ENCODE measurements around the gene KSR1.

The KSR1 gene

DNA sequence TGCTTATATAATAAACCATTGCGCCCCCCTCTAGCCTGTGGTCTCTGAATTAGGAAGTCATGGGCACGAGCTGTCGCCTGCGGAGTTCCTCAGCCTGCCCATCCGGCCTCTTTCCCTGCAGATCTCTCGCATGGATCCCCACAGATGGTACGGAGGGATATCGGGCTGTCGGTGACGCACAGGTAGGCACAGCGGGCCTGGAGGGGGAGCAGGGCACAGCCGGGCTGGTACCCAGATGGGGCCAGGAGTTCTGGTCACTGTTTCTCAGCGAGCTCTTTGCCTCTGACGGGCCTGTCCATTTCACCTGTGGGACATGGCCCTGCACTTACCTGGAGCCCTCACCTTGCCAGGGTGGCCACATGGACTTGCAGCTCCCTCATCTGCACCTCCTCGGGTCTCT is 132.1 kb downstream of the KSR1 start:
- H3K27ac ChIP-seq = no peak overlapping the region
- TF ChIP-seq ZFX (IDR thresholded peaks at IDR 0.05) = no peak
- TF ChIP-seq, protein P1, sequence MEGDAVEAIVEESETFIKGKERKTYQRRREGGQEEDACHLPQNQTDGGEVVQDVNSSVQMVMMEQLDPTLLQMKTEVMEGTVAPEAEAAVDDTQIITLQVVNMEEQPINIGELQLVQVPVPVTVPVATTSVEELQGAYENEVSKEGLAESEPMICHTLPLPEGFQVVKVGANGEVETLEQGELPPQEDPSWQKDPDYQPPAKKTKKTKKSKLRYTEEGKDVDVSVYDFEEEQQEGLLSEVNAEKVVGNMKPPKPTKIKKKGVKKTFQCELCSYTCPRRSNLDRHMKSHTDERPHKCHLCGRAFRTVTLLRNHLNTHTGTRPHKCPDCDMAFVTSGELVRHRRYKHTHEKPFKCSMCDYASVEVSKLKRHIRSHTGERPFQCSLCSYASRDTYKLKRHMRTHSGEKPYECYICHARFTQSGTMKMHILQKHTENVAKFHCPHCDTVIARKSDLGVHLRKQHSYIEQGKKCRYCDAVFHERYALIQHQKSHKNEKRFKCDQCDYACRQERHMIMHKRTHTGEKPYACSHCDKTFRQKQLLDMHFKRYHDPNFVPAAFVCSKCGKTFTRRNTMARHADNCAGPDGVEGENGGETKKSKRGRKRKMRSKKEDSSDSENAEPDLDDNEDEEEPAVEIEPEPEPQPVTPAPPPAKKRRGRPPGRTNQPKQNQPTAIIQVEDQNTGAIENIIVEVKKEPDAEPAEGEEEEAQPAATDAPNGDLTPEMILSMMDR (conservative IDR thresholded peaks at IDR 0.05) = no peak

DNA sequence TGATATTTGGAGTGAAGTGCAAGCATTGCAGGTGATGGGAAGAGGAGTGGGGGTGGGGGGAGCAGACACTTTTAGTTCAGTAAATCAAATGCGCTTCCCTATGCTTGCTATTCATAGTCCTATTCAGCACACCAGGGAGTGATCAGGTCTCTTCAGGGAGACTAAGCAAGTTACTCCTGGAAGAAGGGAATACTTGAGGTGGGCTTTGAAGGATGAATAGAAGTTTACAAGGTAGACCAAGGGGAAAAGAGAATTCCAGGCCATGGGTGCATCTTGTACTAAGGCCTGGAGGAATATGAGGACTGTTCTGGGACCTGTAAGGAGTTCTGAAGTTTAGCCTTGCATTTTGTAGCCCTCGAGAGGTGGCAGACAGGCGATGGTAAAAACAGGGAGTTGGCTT is 134.6 kb downstream of the KSR1 start:
- no peak for TF ChIP-seq ZFX (IDR thresholded peaks at IDR 0.05)

DNA sequence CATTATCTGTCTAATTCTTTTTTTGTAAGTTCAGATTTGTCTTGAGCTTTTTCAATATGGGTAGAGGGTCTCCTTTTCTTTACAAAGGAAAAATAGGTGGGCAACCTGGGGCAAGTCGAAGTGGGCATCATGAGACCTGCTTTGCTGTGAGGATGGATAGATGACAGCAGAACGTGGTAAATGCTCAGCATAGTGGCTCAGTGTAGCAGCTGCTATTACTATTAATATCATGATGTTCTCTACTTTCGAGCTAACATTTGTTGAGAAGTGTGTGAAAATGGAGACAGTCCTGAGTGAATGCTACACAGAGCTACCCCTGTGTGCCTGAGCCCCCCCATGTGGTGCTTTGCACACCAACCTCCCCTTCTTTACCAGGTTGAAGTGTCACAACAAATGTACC is 135.7 kb downstream of the KSR1 start:
- TF ChIP-seq ZFX (IDR thresholded peaks at IDR 0.05) = no peak
- TF ChIP-seq, protein P1 (conservative IDR thresholded peaks at IDR 0.05) = no peak
- no peak overlapping the region for H3K27ac ChIP-seq

More for the DNA sequence above, 134.6 kb downstream of the KSR1 start:
- no peak overlapping the region for H3K27ac ChIP-seq

DNA sequence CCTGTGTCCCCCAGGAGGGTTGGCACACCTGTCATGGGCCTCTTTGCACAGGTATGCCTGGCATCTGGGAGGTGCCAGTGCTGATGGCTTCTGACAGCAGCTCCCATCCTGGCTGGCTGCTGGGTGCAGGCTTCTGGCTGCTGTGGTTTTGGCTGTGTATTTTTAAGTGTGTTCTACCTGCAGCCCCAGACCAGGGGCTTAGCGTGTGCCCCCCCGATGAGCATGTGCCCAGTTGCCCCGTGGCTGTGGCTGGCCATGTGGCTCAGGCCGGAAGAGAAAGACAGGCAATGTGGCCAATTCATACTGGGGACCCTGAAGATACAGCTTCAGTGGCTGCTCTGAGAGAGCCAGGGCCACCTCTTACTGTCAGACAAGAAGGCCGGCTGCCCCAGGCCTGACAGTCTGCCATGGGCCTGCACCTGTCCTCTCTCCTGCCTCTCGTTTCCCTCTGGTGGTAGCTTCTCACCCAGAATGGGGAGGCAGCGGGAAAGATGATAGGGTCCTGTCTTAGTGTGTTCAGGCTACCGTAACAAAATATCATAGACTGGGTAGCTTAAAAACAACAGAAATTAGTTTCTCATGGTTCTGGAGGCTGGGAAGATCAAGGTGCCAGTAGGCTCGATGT is 137.1 kb downstream of the KSR1 start:
- H3K27ac ChIP-seq = no peak overlapping the region
- TF ChIP-seq ZFX (IDR thresholded peaks at IDR 0.05) = no peak
- TF ChIP-seq, protein P1 (conservative IDR thresholded peaks at IDR 0.05) = no peak

DNA sequence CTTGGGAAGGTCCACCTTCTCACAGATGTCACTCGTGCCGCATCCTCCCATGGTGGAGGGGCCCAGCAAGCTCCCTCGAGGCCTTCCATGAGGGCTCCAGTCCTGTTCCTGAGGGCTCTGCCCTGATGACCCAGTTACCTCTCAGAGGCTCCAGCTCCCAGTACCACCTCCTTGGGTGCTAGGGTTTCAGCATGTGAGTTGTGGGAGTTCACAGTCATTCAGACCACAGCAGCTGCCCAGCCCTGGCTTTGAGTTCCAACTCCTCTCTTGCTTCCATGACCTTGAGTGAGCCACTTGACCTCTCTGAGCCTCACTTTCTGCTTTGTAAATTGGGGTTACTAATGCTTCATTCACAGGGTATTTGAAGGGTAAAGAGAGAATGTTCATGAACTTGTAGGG is 137.6 kb downstream of the KSR1 start:
- no peak for TF ChIP-seq ZFX (IDR thresholded peaks at IDR 0.05)
- TF ChIP-seq, protein P1 (conservative IDR thresholded peaks at IDR 0.05) = no peak
- H3K27ac ChIP-seq = no peak overlapping the region

DNA sequence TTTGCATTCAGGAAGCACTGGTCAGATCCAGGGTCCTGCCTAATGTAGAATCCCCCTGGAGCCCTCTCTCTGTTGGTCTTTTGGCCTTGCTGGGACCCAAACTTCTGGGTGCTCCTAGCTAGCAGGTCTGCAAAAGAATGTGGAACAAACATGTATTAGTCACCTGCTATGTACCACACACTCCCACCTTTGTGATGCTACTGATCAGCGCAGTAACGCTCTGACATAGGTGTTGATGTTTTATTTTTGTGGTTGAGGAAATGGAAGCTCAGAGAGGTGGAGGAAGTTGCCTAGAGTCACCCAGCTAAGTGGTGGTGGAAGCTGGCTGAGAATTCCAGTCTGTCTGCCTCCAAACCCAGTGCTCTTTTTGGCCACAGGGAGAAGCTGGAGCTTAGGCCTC is 139.0 kb downstream of the KSR1 start:
- H3K27ac ChIP-seq = no peak overlapping the region
- TF ChIP-seq, protein P1 (conservative IDR thresholded peaks at IDR 0.05) = no peak
- TF ChIP-seq ZFX (IDR thresholded peaks at IDR 0.05) = no peak

DNA sequence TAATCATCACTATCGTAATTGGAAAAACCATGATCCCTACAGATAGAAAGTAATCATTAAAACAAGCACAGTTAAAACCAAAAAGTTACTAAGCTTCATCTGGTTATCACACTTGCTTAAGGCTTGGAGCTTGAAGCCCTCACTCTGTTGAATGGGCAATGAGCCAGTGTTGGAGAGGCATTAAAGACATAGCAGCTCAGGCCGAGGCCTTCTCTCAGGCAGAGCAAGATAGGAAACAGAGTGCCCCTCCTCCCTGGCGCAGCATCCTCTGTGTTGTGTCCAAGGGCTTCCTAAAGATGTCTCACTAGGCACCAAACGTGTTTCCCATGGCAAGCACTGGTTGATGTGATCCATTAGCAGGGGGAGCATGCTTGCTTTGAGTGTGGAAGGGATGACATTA is 139.8 kb downstream of the KSR1 start:
- H3K27ac ChIP-seq = no peak overlapping the region
- TF ChIP-seq ZFX (IDR thresholded peaks at IDR 0.05) = no peak
- TF ChIP-seq, protein P1 (conservative IDR thresholded peaks at IDR 0.05) = no peak

DNA sequence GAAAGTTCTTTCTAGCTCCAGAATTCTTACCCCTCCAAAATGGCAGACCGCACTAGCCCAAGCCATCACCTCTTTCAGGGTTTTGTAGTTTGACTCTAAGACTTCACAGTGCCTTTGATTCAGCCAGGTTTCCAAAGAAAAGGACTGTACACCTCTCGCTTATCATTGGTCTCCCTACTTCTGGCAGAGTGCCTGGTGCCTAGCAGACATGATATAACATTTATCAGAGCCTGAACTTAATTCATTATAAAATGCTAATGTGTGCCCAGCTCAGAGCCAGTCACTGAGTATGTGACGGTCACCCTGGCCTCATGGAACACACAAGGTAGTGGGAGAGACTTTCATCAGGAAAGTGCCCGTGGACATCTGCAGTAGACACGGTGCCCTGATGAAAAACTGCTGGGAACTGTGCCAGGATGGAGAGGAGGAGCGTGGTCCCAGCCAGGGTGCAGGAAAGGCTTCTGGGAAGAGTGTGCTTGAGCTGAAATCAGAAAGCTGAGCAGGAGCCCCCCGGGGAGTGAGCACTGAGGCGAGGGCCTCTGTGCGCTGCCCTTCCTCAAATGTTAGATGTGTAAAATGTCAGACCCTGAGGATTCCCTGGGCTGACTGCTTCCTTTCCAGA is 140.4 kb downstream of the KSR1 start:
- no peak overlapping the region for H3K27ac ChIP-seq
- no peak for TF ChIP-seq ZFX (IDR thresholded peaks at IDR 0.05)
- TF ChIP-seq, protein P1 (conservative IDR thresholded peaks at IDR 0.05) = no peak
